ENCODE measurements around the gene NDUFV2.

The NDUFV2 gene

GRCh38 chr18:9173770-9174233, 71.3 kb downstream of the NDUFV2 start:
- DNase-seq (ENCODE audit: low read depth) = no peak
- TF ChIP-seq CTCF (conservative IDR thresholded peaks at IDR 0.05; ENCODE audit: low read depth, low read length) = no peak
- no peak overlapping the region for H3K4me3 ChIP-seq (ENCODE audit: low read length)

- no peak overlapping the region for H3K4me3 ChIP-seq (ENCODE audit: low read length)
- DNase-seq (ENCODE audit: low read depth) = no peak
- no peak for TF ChIP-seq CTCF (conservative IDR thresholded peaks at IDR 0.05; ENCODE audit: low read depth, low read length)
Observed at GRCh38 chr18:9174302-9174701, 71.8 kb downstream of the NDUFV2 start.

- no peak overlapping the region for H3K4me3 ChIP-seq (ENCODE audit: low read length)
- TF ChIP-seq CTCF (conservative IDR thresholded peaks at IDR 0.05; ENCODE audit: low read depth, low read length) = no peak
Observed at GRCh38 chr18:9175115-9175514, 72.6 kb downstream of the NDUFV2 start.

GRCh38 chr18:9177031-9177430, 74.5 kb downstream of the NDUFV2 start:
- no peak for TF ChIP-seq CTCF (conservative IDR thresholded peaks at IDR 0.05; ENCODE audit: low read depth, low read length)
- no peak for DNase-seq (ENCODE audit: low read depth)
- H3K4me3 ChIP-seq (ENCODE audit: low read length) = no peak overlapping the region

More at GRCh38 chr18:9175115-9175514, 72.6 kb downstream of the NDUFV2 start:
- no peak for DNase-seq (ENCODE audit: low read depth)

- no peak overlapping the region for H3K4me3 ChIP-seq (ENCODE audit: low read length)
- TF ChIP-seq CTCF (conservative IDR thresholded peaks at IDR 0.05; ENCODE audit: low read depth, low read length) = no peak
- DNase-seq (ENCODE audit: low read depth) = no peak
Observed at GRCh38 chr18:9177466-9177865, 75.0 kb downstream of the NDUFV2 start.

GRCh38 chr18:9178557-9178956, 76.1 kb downstream of the NDUFV2 start:
- H3K4me3 ChIP-seq (ENCODE audit: low read length) = no peak overlapping the region
- no peak for DNase-seq (ENCODE audit: low read depth)
- TF ChIP-seq CTCF (conservative IDR thresholded peaks at IDR 0.05; ENCODE audit: low read depth, low read length) = no peak

- no peak for TF ChIP-seq CTCF (conservative IDR thresholded peaks at IDR 0.05; ENCODE audit: low read depth, low read length)
- DNase-seq (ENCODE audit: low read depth) = no peak
- no peak overlapping the region for H3K4me3 ChIP-seq (ENCODE audit: low read length)
Observed at GRCh38 chr18:9181275-9181674, 78.8 kb downstream of the NDUFV2 start.
